Ovary (tissue), 9 donors: Measurements from ENCODE around the gene MILR1. TPM values are rescaled to one million over a fixed set of nuclear protein-coding genes. Genes with fewer than 3 reads are reported as not detected.

ENCODE experiments used
- DNase-seq, 5 donors: peaks; one replicate each; pipeline ENCODE4 v3.0.0-alpha.2; 2019 to 2020
- H3K27ac ChIP-seq, 2 donors: fragments of 200-600 bp; one replicate each; pipeline versions ENCODE4 v1.5.1 to v1.8.0; 2019 to 2022
- H3K27me3 ChIP-seq: fragments of 200-600 bp; one replicate; pipeline ENCODE4 v1.8.0; 2022
- H3K36me3 ChIP-seq: fragments of 200-600 bp; sonication (generic); one replicate; pipeline ENCODE4 v1.5.1; 2019
- H3K4me1 ChIP-seq: one replicate; pipeline ENCODE4 v1.8.1; 2013; ENCODE audit warnings: mild to moderate bottlenecking, moderate library complexity; ENCODE audit not compliant: insufficient read depth
- H3K4me3 ChIP-seq: fragments of 200-600 bp; sonication (generic); one replicate; pipeline ENCODE4 v1.5.1; 2017
- H3K9me3 ChIP-seq, 2 donors: fragments of 200-600 bp in 1 of 2; sonication (generic) in 1 of 2; one replicate each; pipeline versions ENCODE4 v1.5.1 to v1.8.1; 2013 to 2019; ENCODE audit warnings: mild to moderate bottlenecking in 1 of 2, moderate library complexity in 1 of 2
- EP300 ChIP-seq: sonication (generic); formaldehyde crosslinking; IDR thresholded peaks from one replicate; pipeline ENCODE4 v1.6.1; 2017; ENCODE audit warnings: antibody characterized with exemption
- POLR2A ChIP-seq: fragments of 450-650 bp; IDR thresholded peaks from one replicate; pipeline ENCODE4 v1.6.1; 2017; ENCODE audit warnings: antibody characterized with exemption, mild to moderate bottlenecking, moderate library complexity
- WGBS, 3 donors: extraction: QIAGEN DNeasy Blood & Tissue Kit in 1 of 3; methylation state at CpG; one replicate each; pipeline versions ENCODE4 v1.1.5 to v1.1.7; 2013 to 2017; 5-methylcytosine and 5-hydroxymethylcytosine counted together
- intact Hi-C, 4 donors: fragments of 100-400 bp; cut with DNase I; formaldehyde crosslinking; loops; one replicate each; pipeline versions ENCODE4 v1.11.0 to v1.15.1; 2022 to 2023
- polyA plus RNA-seq, 2 donors: library from polyadenylated mRNA; stranded (reverse); fragments of 200-250 nt in 1 of 2; fragments of 350-450 nt in 1 of 2; fragmentation: Illumina TruSeq in 1 of 2; extraction: RNeasy Lipid Tissue Mini Kit (QIAGEN cat#74804) in 1 of 2; gene quantifications; one replicate each; pipeline ENCODE4 v1.2.3, GENCODE V29; 2013 to 2014
- total RNA-seq, 7 donors: library from RNA; depleted of rRNA in 2 of 7; stranded (reverse); fragments of >200 nt in 2 of 7; fragmentation: NEBNext Ultra II Directional in 3 of 7; extraction: Animal tissue kit (Norgen Biotek cat#: 25700) in 3 of 7; gene quantifications; one replicate each; pipeline versions ENCODE4 v1.1.0 to v1.2.4, GENCODE V29; 2016 to 2023
- TF ChIP-seq, protein P1 (sequence below), 3 donors: fragments of 450-650 bp in 2 of 3; fragments of 200-600 bp in 1 of 3; IDR thresholded peaks; one replicate each; pipeline versions ENCODE4 v1.5.1 to v1.8.0; 2016 to 2022; ENCODE audit warnings: antibody characterized with exemption in 3 of 3, mild to moderate bottlenecking in 1 of 3
- donor health status: DM: no; HTN: no; CAD: no; lungs with moderate emphysema.
- donor health status: DM: no; HTN: no; CAD: no.
- donor health status: Bipolar disorder and iron deficiency.
- donor health status: DM: yes; HTN: yes; CAD: no.
- donor health status: DM: no; HTN: no; CAD: no.
- donor health status: DM: yes; HTN: yes; CAD: no.

MILR1 gene
- total and polyA plus RNA-seq, 9 donors, result 2.0 to 16.4 (median 6.8) TPM

DNA sequence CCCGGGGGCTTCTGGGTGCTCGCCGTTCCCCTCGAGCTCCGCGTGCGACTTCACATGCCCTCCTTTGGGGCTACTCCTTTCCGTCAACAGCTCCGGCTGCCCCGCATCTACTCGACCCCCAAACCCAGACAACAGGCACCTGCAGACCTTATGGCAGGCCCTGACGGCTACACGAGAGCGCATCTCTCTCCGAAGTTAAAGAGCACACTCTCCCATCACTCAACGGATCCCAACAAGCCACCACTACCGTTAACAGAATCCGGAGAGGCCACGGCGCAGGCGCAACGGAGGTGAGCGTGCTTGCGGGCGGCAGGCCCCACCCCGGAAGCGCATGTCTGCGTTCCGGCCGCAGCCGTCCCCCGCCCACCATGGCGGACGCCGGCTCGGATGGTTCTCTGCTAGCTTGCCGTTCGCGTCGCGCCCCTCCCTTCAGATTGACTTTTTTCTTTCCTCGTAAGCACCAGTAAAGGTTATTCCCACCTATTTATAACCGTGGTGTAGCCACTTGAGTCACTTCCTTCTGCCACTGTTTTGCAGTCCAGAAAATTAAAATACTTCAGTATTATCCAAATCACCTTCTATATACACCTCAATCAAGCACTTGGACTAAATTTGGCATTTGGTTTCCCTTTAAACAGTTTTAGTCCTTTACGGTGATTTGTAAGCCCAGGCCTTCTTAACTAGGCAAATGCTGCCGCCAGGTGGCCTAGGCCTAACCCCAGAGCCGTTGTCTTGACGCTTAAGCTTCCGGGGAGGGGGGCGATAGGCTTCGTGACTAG is 48.1 kb downstream of the MILR1 start, which contains the start of gene POLG2:
POLG2 (minus strand) TSS at position 269 of the 779 bp plus-strand sequence; CDS start at position 183, 86 bp downstream.
- H3K9me3 ChIP-seq, result no peaks in the 10 kb centered on the region
- TF ChIP-seq, protein P1, sequence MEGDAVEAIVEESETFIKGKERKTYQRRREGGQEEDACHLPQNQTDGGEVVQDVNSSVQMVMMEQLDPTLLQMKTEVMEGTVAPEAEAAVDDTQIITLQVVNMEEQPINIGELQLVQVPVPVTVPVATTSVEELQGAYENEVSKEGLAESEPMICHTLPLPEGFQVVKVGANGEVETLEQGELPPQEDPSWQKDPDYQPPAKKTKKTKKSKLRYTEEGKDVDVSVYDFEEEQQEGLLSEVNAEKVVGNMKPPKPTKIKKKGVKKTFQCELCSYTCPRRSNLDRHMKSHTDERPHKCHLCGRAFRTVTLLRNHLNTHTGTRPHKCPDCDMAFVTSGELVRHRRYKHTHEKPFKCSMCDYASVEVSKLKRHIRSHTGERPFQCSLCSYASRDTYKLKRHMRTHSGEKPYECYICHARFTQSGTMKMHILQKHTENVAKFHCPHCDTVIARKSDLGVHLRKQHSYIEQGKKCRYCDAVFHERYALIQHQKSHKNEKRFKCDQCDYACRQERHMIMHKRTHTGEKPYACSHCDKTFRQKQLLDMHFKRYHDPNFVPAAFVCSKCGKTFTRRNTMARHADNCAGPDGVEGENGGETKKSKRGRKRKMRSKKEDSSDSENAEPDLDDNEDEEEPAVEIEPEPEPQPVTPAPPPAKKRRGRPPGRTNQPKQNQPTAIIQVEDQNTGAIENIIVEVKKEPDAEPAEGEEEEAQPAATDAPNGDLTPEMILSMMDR (IDR thresholded peaks at IDR 0.05), result peak in 2 of 3 donors; percentile 46 to 52
- TF ChIP-seq EP300, result no peak
- peak; percentile 6 for TF ChIP-seq POLR2A
- intact Hi-C loops, result loop anchor here in 2 of 4 donors (10.0 kb wide), 2 partner anchors 72 to 182 kb away; no protein-coding TSS in a partner anchor
- WGBS, 3 donors, result 0 to 2% (median 1%) methylated on average over 36 to 50 of the region's 50 CpGs
- H3K4me3 ChIP-seq, result peak within 1 kb of the TSS; percentile 52
- H3K36me3 ChIP-seq, result no peaks in the 10 kb centered on the region
- H3K4me1 ChIP-seq, result peaks cover 6% of the 10 kb centered on the region
- no peaks in the 10 kb centered on the region for H3K27me3 ChIP-seq
- peak; percentile 88 to 94 (median 89) for DNase-seq
- peak within 1 kb of the TSS; percentile 17 to 64 for H3K27ac ChIP-seq

DNA sequence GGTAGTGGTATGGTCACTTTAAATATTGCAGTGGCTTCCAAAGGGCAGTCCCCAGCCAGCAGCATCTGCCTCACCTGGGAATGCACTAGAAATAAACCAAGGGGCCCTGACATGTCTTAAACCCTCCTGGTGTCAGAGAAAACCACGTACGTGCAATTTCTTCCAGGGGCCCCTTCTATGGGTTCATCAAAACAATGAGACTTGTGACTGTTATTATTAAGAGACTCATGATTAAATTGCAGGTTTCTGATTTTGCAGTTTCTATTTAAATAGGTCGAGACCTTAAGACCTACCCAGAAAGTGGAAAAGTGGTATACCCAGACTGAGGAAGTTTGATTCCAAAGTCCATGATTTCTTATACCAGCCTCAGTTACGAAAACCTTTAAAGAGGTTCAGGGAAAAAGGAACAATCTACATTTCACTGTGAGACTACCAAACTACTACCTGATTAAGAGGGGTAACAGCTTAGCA is 48.7 kb downstream of the MILR1 start:
- TF ChIP-seq, protein P1 (IDR thresholded peaks at IDR 0.05), result peak in 1 of 3 donors; percentile 1
- no peak for TF ChIP-seq EP300
- intact Hi-C loops, result loop anchor here in 2 of 4 donors (10.0 kb wide), 2 partner anchors 73 to 183 kb away; no protein-coding TSS in a partner anchor
- H3K36me3 ChIP-seq, result no peaks in the 10 kb centered on the region

DNA sequence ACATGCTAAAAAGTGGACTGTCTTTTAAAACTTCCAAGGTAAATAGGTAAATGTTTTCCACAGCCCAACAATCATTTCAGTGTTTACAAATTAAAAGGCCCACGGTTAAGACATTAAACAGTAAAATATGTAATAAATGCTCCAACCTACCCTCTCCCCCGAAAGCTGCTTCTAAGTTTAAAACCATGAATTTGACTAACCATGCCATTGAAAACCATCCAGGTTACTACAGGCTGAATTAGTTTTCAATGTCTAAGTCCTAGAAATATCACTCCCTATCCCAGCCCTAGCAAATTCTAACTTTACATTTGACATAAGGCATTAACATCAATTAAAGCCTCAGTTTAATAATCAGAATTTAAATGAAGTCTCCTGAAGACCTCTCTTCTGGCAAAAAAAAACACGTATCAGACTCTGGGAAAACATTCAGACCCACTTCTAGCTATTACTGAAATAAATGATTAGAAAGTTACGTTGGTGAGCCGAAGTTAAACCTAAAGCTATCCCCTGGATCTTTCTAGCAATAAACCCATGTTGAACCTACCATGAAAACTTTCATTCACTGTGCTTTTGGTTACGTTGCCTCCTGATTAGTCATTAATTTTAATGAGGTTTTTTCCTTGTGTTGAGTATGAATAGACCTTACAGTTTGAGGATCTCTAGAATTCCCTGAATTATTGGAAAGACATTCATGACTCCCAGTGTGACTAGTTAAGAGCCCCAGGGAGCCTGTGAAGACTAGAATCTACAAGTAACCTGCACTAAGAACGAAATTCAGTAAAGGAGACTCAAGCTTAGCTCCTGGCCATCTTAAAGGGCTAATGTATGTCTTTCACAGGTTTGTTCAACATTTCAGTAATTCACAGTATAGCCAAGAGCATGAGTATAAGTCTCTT is 49.6 kb downstream of the MILR1 start:
- no peaks in the 10 kb centered on the region for H3K36me3 ChIP-seq
- H3K27ac ChIP-seq, result no peak overlapping the region
- H3K4me1 ChIP-seq, result peaks cover 6% of the 10 kb centered on the region
- no peaks in the 10 kb centered on the region for H3K9me3 ChIP-seq
- TF ChIP-seq, protein P1 (IDR thresholded peaks at IDR 0.05), result no peak
- TF ChIP-seq EP300 (no peak), POLR2A (no peak)
- 53 to 55% (median 55%) methylated on average over 7 of the region's 7 CpGs for WGBS, 3 donors
- H3K4me3 ChIP-seq, result no peak overlapping the region
- intact Hi-C loops, result loop anchor here in 2 of 4 donors (10.0 kb wide), 2 partner anchors 74 to 184 kb away; no protein-coding TSS in a partner anchor
- no peak for DNase-seq
- no peaks in the 10 kb centered on the region for H3K27me3 ChIP-seq

More for the DNA sequence above, 48.7 kb downstream of the MILR1 start:
- Histone ChIP-seq H3K27me3 (no peaks in the 10 kb centered on the region), H3K4me3 (peak overlapping the region; percentile 52), H3K9me3 (no peaks in the 10 kb centered on the region), H3K27ac (peak overlapping the region in 1 of 2 donors; percentile 64), H3K4me1 (peaks cover 6% of the 10 kb centered on the region)
- 42 to 47% (median 45%) methylated on average over 4 of the region's 4 CpGs for WGBS, 3 donors
- no peak for DNase-seq
